Endodermal cell (in vitro differentiated cells): ENCODE results near the gene HPCAL1. TPM values are rescaled to one million over a fixed set of nuclear protein-coding genes. Genes with fewer than 3 reads are reported as not detected.

Experiments used
- DNase-seq: peaks from one replicate; pipeline ENCODE4 v3.0.0-alpha.2; 2017
- H3K27ac ChIP-seq: 2 replicates; pipeline ENCODE4 v1.5.1; 2013; ENCODE audit warnings: mild to moderate bottlenecking, low read depth, low read length, moderate library complexity
- H3K27me3 ChIP-seq: 2 replicates; pipeline ENCODE4 v1.6.1; 2013; ENCODE audit warnings: mild to moderate bottlenecking, low read length, moderate library complexity; ENCODE audit not compliant: insufficient read depth, control insufficient read depth, poor library complexity, severe bottlenecking
- H3K36me3 ChIP-seq: 2 replicates; pipeline ENCODE4 v1.7.0; 2013; ENCODE audit warnings: mild to moderate bottlenecking, low read length, moderate library complexity; ENCODE audit not compliant: control insufficient read depth, insufficient read depth
- H3K4me1 ChIP-seq: one replicate; pipeline ENCODE4 v1.7.0; 2013; ENCODE audit warnings: low read length; ENCODE audit not compliant: control insufficient read depth, insufficient read depth
- H3K4me3 ChIP-seq: 2 replicates; pipeline ENCODE4 v1.5.1; 2013; ENCODE audit warnings: mild to moderate bottlenecking, low read length, moderate library complexity
- H3K9ac ChIP-seq: 2 replicates; pipeline ENCODE4 v1.6.1; 2013; ENCODE audit warnings: mild to moderate bottlenecking, low read length, moderate library complexity; ENCODE audit not compliant: poor library complexity, severe bottlenecking; ENCODE audit errors: extremely low read depth
- H3K9me3 ChIP-seq: 2 replicates; pipeline ENCODE4 v1.6.1; 2013; ENCODE audit warnings: mild to moderate bottlenecking, low read length, moderate library complexity; ENCODE audit not compliant: control insufficient read depth
- H3K27ac Mint-ChIP-seq: 2 replicates; pipeline ENCODE4 v1.8.0; 2020; ENCODE audit warnings: mixed read lengths
- H3K27me3 Mint-ChIP-seq: 2 replicates; pipeline ENCODE4 v1.8.0; 2021; ENCODE audit warnings: mild to moderate bottlenecking, mixed read lengths; ENCODE audit not compliant: insufficient read depth
- H3K36me3 Mint-ChIP-seq: 2 replicates; pipeline ENCODE4 v1.8.0; 2020; ENCODE audit warnings: low read depth, mixed read lengths
- H3K4me1 Mint-ChIP-seq: 2 replicates; pipeline ENCODE4 v1.8.0; 2020; ENCODE audit warnings: mixed read lengths
- H3K4me3 Mint-ChIP-seq: 2 replicates; pipeline ENCODE4 v1.8.0; 2020; ENCODE audit warnings: mild to moderate bottlenecking, moderate library complexity, mixed read lengths
- H3K9me3 Mint-ChIP-seq: 2 replicates; pipeline ENCODE4 v1.8.0; 2020; ENCODE audit warnings: mild to moderate bottlenecking, mixed read lengths
- CTCF ChIP-seq: fragments of 200-600 bp; sonication (generic); conservative IDR thresholded peaks from 2 replicates; pipeline ENCODE4 v1.5.0; 2021; ENCODE audit warnings: antibody characterized with exemption, mild to moderate bottlenecking
- WGBS, 2 experiments: methylation state at CpG; one replicate each; pipeline versions ENCODE4 v1.1.5 to v1.1.7; 2013; ENCODE audit warnings: missing lambda C conversion rate in 2 of 2, mixed read lengths in 1 of 2; ENCODE audit not compliant: insufficient coverage in 1 of 2, insufficient read length in 1 of 2; 5-methylcytosine and 5-hydroxymethylcytosine counted together
- total RNA-seq, 2 donors: library from RNA; stranded (reverse); fragmentation: NEBNext Ultra II Directional in 1 of 2; extraction: Animal tissue kit (Norgen Biotek cat#: 25700) in 1 of 2; gene quantifications; 2 replicates in 1 of 2; 3 replicates in 1 of 2; pipeline ENCODE4 v1.2.1, GENCODE V29; 2021

HPCAL1 gene
- total RNA-seq, 2 donors from 2014 or later: 6.8 to 8.1 TPM

- Histone ChIP-seq H3K9me3 (no peaks in the 10 kb centered on the region), H3K4me1 (peaks cover 9% of the 10 kb centered on the region), H3K27me3 (no peaks in the 10 kb centered on the region), H3K4me3 (no peak overlapping the region), H3K27ac (no peak overlapping the region), H3K36me3 (no peaks in the 10 kb centered on the region), H3K9ac (no peak overlapping the region)
- 97 to 98% methylated on average over 7 to 8 of the region's 8 CpGs for WGBS, 2 experiments
- H3K9me3 Mint-ChIP-seq: no peaks in the 10 kb centered on the region
- no peak overlapping the region for H3K4me3 Mint-ChIP-seq
- H3K27me3 Mint-ChIP-seq: peaks cover 16% of the 10 kb centered on the region
- H3K4me1 Mint-ChIP-seq: peaks cover 24% of the 10 kb centered on the region
- no peak for DNase-seq
- H3K36me3 Mint-ChIP-seq: no peaks in the 10 kb centered on the region
- H3K27ac Mint-ChIP-seq: no peak overlapping the region
- no peak for TF ChIP-seq CTCF
Observed at GRCh38 chr2:10356439-10356811, 53.7 kb downstream of the HPCAL1 start.

- peaks cover 30% of the 10 kb centered on the region for H3K4me1 Mint-ChIP-seq
- H3K27me3 Mint-ChIP-seq: peaks cover 16% of the 10 kb centered on the region
- no peaks in the 10 kb centered on the region for H3K36me3 ChIP-seq
- no peak overlapping the region for H3K27ac ChIP-seq
- WGBS, 2 experiments: 81 to 88% methylated on average over 10 to 24 of the region's 24 CpGs
- no peak overlapping the region for H3K4me3 ChIP-seq
- peaks cover 11% of the 10 kb centered on the region for H3K4me1 ChIP-seq
- no peaks in the 10 kb centered on the region for H3K36me3 Mint-ChIP-seq
- H3K9ac ChIP-seq: no peak overlapping the region
- H3K9me3 Mint-ChIP-seq: no peaks in the 10 kb centered on the region
- TF ChIP-seq CTCF: no peak
- H3K27me3 ChIP-seq: no peaks in the 10 kb centered on the region
- H3K27ac Mint-ChIP-seq: peak overlapping the region; percentile 19
- no peak for DNase-seq
- H3K4me3 Mint-ChIP-seq: no peak overlapping the region
- H3K9me3 ChIP-seq: no peaks in the 10 kb centered on the region
Observed at GRCh38 chr2:10357193-10358169, 54.8 kb downstream of the HPCAL1 start.

- peak overlapping the region; percentile 58 for H3K27ac Mint-ChIP-seq
- no peak overlapping the region for H3K9ac ChIP-seq
- H3K27ac ChIP-seq: no peak overlapping the region
- H3K9me3 Mint-ChIP-seq: no peaks in the 10 kb centered on the region
- peaks cover 16% of the 10 kb centered on the region for H3K27me3 Mint-ChIP-seq
- peak; percentile 41 for TF ChIP-seq CTCF
- DNase-seq: peak; percentile 64
- H3K9me3 ChIP-seq: no peaks in the 10 kb centered on the region
- H3K36me3 Mint-ChIP-seq: no peaks in the 10 kb centered on the region
- no peak overlapping the region for H3K4me3 Mint-ChIP-seq
- H3K4me1 Mint-ChIP-seq: peaks cover 30% of the 10 kb centered on the region
- no peaks in the 10 kb centered on the region for H3K36me3 ChIP-seq
- H3K4me3 ChIP-seq: no peak overlapping the region
- no peaks in the 10 kb centered on the region for H3K27me3 ChIP-seq
- 71 to 73% methylated on average over 7 to 8 of the region's 8 CpGs for WGBS, 2 experiments
- peaks cover 11% of the 10 kb centered on the region for H3K4me1 ChIP-seq
Observed at GRCh38 chr2:10359246-10359645, 56.5 kb downstream of the HPCAL1 start.
